ENCODE data around the gene FNDC3B. TPM values are rescaled to one million over a fixed set of nuclear protein-coding genes. Genes with fewer than 3 reads are reported as not detected.

The FNDC3B gene
- total RNA-seq, 1 donor from 2014 or later: 71.3 TPM

DNA sequence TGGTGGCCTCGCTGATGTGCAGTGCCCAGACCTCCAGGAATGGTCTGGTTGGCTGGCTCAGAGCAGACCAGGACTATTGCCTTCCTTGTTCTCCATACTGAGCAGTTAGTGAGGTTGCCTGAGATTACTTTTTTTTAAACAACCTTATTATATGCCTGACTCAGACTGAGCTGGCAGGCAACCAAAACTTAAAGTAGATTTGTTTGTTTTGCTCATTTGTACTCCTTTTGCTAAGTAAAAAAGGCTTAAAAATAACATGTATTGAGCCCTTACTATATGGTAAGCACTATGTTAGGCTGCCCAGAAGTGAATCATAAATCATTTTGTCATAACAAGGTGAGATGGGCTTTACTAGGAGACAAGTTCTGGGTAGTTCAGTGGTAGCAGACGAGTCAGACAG, 316.5 kb downstream of the FNDC3B start:
- no peak for TF ChIP-seq CTCF (IDR thresholded peaks at IDR 0.05; ENCODE audit: insufficient read depth, low read length, poor library complexity, severe bottlenecking)
- no peak overlapping the region for H3K4me3 ChIP-seq (ENCODE audit: low read depth, low read length)
- no peaks in the 10 kb centered on the region for H3K27me3 ChIP-seq (ENCODE audit: control insufficient read depth, insufficient read depth, low read length)
- peaks cover 2% of the 10 kb centered on the region for H3K36me3 ChIP-seq (ENCODE audit: control insufficient read depth, insufficient read depth, low read length)
- peak; percentile 50 for DNase-seq (ENCODE audit: low read depth)

- no peak for DNase-seq (ENCODE audit: low read depth)
- no peak overlapping the region for H3K4me3 ChIP-seq (ENCODE audit: low read depth, low read length)
- TF ChIP-seq CTCF (IDR thresholded peaks at IDR 0.05; ENCODE audit: insufficient read depth, low read length, poor library complexity, severe bottlenecking): no peak
- H3K27me3 ChIP-seq (ENCODE audit: control insufficient read depth, insufficient read depth, low read length): no peaks in the 10 kb centered on the region
- peaks cover 2% of the 10 kb centered on the region for H3K36me3 ChIP-seq (ENCODE audit: control insufficient read depth, insufficient read depth, low read length)
Observed at GRCh38 chr3:172356427-172356826, 317.0 kb downstream of the FNDC3B start.

- DNase-seq (ENCODE audit: low read depth): no peak
- peaks cover 1% of the 10 kb centered on the region for H3K36me3 ChIP-seq (ENCODE audit: control insufficient read depth, insufficient read depth, low read length)
- TF ChIP-seq CTCF (IDR thresholded peaks at IDR 0.05; ENCODE audit: insufficient read depth, low read length, poor library complexity, severe bottlenecking): no peak
- no peak overlapping the region for H3K4me3 ChIP-seq (ENCODE audit: low read depth, low read length)
- no peaks in the 10 kb centered on the region for H3K27me3 ChIP-seq (ENCODE audit: control insufficient read depth, insufficient read depth, low read length)
Observed at GRCh38 chr3:172357850-172358754, 318.7 kb downstream of the FNDC3B start.

- Histone ChIP-seq H3K36me3 (ENCODE audit: control insufficient read depth, insufficient read depth, low read length) (no peaks in the 10 kb centered on the region), H3K4me3 (ENCODE audit: low read depth, low read length) (no peak overlapping the region), H3K27me3 (ENCODE audit: control insufficient read depth, insufficient read depth, low read length) (no peaks in the 10 kb centered on the region)
- DNase-seq (ENCODE audit: low read depth): no peak
- TF ChIP-seq CTCF (IDR thresholded peaks at IDR 0.05; ENCODE audit: insufficient read depth, low read length, poor library complexity, severe bottlenecking): no peak
Observed at GRCh38 chr3:172359231-172359630, 319.9 kb downstream of the FNDC3B start.

- no peak for DNase-seq (ENCODE audit: low read depth)
- H3K36me3 ChIP-seq (ENCODE audit: control insufficient read depth, insufficient read depth, low read length): no peaks in the 10 kb centered on the region
- H3K27me3 ChIP-seq (ENCODE audit: control insufficient read depth, insufficient read depth, low read length): no peaks in the 10 kb centered on the region
- TF ChIP-seq CTCF (IDR thresholded peaks at IDR 0.05; ENCODE audit: insufficient read depth, low read length, poor library complexity, severe bottlenecking): no peak
- H3K4me3 ChIP-seq (ENCODE audit: low read depth, low read length): no peak overlapping the region
Observed at GRCh38 chr3:172359996-172360395, 320.6 kb downstream of the FNDC3B start.

DNA sequence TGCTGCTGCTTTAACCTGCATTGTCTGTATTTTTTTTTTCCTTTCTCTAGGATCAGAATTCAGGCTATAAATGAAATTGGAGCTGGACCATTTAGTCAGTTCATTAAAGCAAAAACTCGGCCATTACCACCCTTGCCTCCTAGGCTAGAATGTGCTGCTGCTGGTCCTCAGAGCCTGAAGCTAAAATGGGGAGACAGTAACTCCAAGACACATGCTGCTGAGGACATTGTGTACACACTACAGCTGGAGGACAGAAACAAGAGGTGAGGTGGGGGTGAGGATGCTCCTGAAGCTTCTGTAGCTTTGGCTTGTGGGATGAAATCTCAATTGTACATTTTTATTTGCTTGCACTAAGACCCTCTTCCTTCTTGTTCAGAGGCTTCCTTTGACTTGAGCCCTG, 323.2 kb downstream of the FNDC3B start:
- no peak for TF ChIP-seq CTCF (IDR thresholded peaks at IDR 0.05; ENCODE audit: insufficient read depth, low read length, poor library complexity, severe bottlenecking)
- H3K27me3 ChIP-seq (ENCODE audit: control insufficient read depth, insufficient read depth, low read length): no peaks in the 10 kb centered on the region
- no peaks in the 10 kb centered on the region for H3K36me3 ChIP-seq (ENCODE audit: control insufficient read depth, insufficient read depth, low read length)
- DNase-seq (ENCODE audit: low read depth): no peak
- H3K4me3 ChIP-seq (ENCODE audit: low read depth, low read length): no peak overlapping the region

All from kidney epithelial cell (primary cell).